GM12892 (cell line): ENCODE results near the gene PPIH.
A peak's percentile ranks its signal among the peaks of the same experiment; 100 is the strongest.

Experiments used
- POLR2A ChIP-seq: IDR thresholded peaks from 2 replicates; pipeline ENCODE4 v1.6.1; 2011; ENCODE audit warnings: low read depth, low read length, control low read depth
- POLR2AphosphoS5 ChIP-seq: IDR thresholded peaks from 2 replicates; pipeline ENCODE4 v1.6.1; 2011; ENCODE audit warnings: low read depth, low read length, control low read depth
- TAF1 ChIP-seq: IDR thresholded peaks from 2 replicates; pipeline ENCODE4 v1.6.1; 2011; ENCODE audit warnings: low read depth, mild to moderate bottlenecking, control low read depth, low read length, borderline replicate concordance

DNA sequence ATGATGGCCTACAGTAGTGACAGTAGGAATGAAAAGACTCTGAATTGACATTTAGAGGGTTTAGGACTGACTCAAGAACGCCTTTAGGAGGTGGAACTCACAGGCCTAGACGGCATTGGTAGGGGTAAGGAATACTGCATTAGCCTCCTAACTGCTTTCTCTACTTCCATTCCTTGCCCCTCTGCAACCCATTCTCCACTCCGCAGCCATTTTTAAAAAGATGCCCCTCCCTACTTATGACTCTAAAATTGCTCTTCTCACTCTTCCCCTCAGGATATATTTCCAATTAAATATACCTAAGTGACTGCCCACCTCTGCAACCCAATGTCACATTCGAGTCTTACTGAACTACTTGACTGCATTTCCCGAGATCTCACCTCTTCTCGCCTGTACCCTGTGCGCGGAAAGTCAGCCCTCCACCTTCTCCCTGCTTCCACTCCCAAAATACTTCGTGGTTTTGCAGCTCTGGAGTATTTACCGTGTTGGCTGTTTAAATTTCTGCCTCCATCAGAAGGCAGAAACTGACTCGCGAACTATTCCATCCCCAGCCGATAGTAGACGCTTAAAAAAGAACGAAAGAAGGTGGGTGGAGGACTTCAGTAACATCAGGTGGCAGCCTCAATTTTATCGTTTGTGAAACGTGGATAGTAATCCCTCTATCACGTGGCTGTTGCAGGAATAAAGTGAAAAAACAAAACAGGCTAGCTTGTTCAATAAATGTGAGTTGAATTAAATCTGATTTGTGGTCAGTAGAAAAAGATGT, 22.9 kb downstream of the PPIH start:
- no peak for TF ChIP-seq TAF1
- TF ChIP-seq POLR2A = peak; percentile 12; the same call in 1 of the 2 replicates
- no peak for TF ChIP-seq POLR2AphosphoS5
